GM18517 (cell line): ENCODE measurements around the gene NUP153.
"Not testable (repeated sequence)": the region's sequence is repeated elsewhere in the genome, so short reads cannot be mapped to it uniquely, and the experiment has no call there.

Experiments used
- ATAC-seq: cut with Tn5 transposase; IDR thresholded peaks from one replicate; pipeline ENCODE4 v1.9.1; 2021; ENCODE audit warnings: mild to moderate bottlenecking, moderate library complexity; ENCODE audit not compliant: unreplicated experiment

NUP153 gene

GRCh38 chr6:17612048-17612447 is 94.7 kb downstream of the NUP153 start:
- no peak for ATAC-seq

DNA sequence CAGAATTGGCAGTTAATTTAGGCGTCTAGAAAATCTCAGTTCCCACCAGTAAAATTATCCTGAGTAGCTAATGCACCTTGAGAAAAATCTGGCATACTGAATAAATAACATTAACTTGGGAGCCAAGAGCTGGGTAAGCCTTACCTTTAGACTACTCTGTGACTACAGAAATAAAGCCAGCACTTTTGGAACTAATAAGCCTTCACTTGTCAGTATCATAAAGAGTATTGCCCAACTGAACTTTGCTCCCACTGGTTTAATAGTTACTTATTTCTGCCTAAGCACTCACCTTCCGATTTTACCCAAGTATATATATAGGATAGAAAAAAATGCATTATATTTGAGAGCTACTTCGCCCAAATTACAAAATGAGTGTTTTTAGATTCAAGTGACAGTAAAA is 95.9 kb downstream of the NUP153 start:
- no peak for ATAC-seq

- ATAC-seq, result no peak
Observed at GRCh38 chr6:17606606-17607005, 100.1 kb downstream of the NUP153 start.

- ATAC-seq, result no peak
Observed at GRCh38 chr6:17602888-17603287, 103.8 kb downstream of the NUP153 start.

DNA sequence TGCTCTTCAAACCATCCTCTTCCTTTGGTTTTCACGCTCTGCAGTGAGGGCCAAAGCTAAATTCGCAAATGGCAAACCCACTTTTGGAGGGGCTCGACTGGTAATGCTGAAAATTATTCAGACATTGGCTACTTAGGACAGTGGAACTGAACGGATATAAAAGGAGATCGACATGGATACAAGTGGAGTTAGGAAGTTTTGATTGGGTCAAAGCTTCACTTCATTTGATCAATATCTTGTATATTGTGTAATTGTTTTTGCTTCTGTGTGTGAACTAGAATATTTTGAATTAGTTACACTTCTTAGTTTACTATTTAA is 105.4 kb downstream of the NUP153 start:
- ATAC-seq, result no peak

DNA sequence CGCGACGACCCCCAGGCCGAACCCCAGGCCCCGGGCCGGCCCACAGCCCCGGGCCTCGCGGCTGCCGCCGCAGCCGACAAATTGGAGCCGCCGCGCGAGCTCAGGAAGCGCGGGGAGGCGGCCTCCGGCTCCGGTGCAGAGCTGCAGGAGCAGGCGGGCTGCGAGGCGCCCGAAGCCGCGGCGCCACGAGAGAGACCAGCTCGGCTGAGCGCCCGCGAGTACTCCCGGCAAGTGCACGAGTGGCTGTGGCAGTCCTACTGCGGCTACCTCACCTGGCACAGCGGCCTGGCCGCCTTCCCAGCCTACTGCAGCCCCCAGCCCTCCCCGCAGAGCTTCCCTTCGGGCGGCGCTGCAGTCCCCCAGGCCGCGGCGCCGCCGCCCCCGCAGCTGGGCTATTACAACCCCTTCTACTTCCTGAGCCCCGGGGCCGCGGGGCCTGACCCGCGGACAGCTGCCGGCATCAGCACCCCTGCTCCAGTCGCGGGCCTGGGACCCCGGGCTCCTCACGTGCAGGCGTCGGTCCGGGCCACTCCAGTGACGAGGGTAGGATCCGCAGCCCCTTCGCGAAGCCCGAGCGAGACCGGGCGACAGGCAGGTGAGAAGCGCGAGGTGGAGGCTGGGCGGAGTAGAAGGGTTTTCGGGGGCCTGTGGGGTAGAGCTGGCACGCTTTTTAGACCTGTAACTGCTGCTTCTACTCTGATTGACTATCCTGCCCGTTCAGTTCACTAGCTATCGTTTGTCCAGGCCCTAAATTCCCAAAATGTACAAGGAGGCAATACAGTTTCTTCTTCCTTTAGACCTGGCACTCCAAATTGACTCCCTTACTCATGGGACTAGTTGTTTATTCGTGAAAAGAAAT is 106.0 kb downstream of the NUP153 start:
- ATAC-seq, result peak; percentile 65

DNA sequence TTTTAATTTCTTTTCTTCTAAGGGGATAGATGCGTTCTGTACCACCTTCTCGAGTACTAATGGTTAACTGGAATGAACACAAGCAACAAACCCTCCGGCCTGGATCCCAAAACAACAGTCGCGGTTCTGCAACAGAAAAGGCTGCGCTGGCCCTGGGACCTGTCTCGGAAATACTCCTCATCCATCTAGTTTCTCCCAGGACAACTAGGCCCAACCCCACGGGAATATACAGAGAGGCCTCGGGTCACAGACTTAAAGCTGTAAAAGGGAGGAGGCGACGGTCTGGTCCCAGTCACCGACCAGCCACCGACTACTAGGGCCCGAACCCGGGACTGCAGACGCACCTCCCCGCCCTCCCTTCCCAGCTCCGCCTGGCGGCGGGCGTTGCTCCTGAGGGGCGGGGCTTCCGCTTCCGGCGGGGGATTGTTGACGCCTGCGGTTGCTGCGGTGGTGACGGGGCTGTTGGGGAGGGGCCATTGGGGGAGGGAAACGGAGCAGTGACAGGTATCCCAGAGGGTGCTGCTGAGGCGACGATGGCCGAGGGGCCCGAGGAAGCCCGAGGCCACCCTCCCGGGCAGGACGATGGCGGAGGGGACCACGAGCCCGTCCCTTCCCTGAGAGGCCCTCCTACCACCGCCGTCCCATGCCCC is 106.7 kb downstream of the NUP153 start, which contains the start of gene FAM8A1:
Gene FAM8A1 (plus strand): TSS at position 426 of the 650 bp plus-strand sequence. CDS start 108 bp downstream, at position 534.
- peak; percentile 73 for ATAC-seq

GRCh38 chr6:17596085-17596484 is 110.6 kb downstream of the NUP153 start:
- ATAC-seq, result no peak

- ATAC-seq, result no peak
Observed at GRCh38 chr6:17593246-17593645, 113.5 kb downstream of the NUP153 start.

DNA sequence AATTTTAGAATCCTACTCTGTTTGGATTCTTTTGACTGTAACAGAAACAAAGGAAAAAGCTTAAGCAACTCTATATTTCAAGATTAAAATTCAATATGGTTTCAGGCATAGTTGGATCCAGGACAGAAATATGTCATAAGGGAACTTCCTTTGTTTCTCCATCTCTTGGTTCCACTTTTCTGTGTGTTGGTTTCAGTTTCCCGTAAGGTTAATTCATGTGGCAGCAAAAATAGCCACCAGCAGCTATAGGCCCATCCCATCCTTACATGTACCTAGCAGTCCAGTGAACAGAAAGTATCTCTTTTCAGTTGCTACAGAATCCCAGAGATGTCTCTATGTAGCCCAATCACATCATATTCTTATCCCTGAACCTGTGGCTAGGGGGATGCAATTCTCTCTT is 115.4 kb downstream of the NUP153 start:
- ATAC-seq, result no peak

- ATAC-seq, result no peak
Observed at GRCh38 chr6:17589406-17590096, 117.2 kb downstream of the NUP153 start.

GRCh38 chr6:17588011-17588410 is 118.7 kb downstream of the NUP153 start:
- no peak for ATAC-seq

- not testable (repeated sequence) for ATAC-seq
Observed at GRCh38 chr6:17586623-17587022, 120.1 kb downstream of the NUP153 start.

GRCh38 chr6:17585766-17586490 is 120.8 kb downstream of the NUP153 start:
- no peak for ATAC-seq

DNA sequence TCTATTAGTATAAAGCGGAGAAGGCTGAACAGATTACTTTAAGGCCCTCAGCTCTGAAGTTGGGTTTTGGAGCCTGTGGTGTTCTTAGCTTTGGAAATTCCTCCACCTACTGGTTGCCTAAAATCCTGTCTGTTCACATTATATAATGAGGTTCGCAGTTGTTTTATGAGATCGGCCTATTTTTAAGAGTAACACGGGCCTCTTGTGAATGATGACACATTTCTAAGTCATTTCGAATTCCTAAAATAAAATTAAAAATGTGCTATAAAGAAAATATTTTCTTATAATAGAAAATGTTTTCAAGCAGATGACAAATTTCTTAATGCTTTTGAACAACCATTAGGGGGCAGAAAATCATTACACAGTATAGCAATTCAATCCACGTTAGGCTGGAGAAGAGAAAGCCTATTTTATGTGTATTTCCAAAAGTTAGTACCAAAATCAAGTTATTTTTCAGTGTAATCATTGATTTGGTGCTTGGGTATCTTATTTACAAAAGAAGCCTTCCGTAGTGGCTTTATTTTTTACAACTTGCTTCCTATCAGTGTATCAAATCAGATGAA is 122.4 kb downstream of the NUP153 start:
- no peak for ATAC-seq

- no peak for ATAC-seq
Observed at GRCh38 chr6:17583811-17584210, 122.9 kb downstream of the NUP153 start.

GRCh38 chr6:17581282-17581681 is 125.4 kb downstream of the NUP153 start:
- not testable (repeated sequence) for ATAC-seq

- no peak for ATAC-seq
Observed at GRCh38 chr6:17580518-17581048, 126.1 kb downstream of the NUP153 start.

GRCh38 chr6:17577059-17577458 is 129.7 kb downstream of the NUP153 start:
- no peak for ATAC-seq

- ATAC-seq, result no peak
Observed at GRCh38 chr6:17574866-17575560, 131.7 kb downstream of the NUP153 start.
